Ovary (tissue), 3 donors: ENCODE results near the gene CERS6.

Experiments used
- CTCF ChIP-seq, 3 donors: fragments of 450-650 bp in 2 of 3; fragments of 200-600 bp in 1 of 3; IDR thresholded peaks; one replicate each; pipeline versions ENCODE4 v1.5.1 to v1.8.0; 2016 to 2022; ENCODE audit warnings: antibody characterized with exemption in 3 of 3, mild to moderate bottlenecking in 1 of 3
- EP300 ChIP-seq: sonication (generic); formaldehyde crosslinking; IDR thresholded peaks from one replicate; pipeline ENCODE4 v1.6.1; 2017; ENCODE audit warnings: antibody characterized with exemption
- donor health status: DM: no; HTN: no; CAD: no.

GRCh38 chr2:168478206-168478605 lies 22.1 kb downstream of the CERS6 start:
- TF ChIP-seq EP300 (no peak), CTCF (IDR thresholded peaks at IDR 0.05) (no peak)
